Activated CD4-positive, alpha-beta T cell treated with anti-CD3 and anti-CD28 coated beads, Interleukin-2, amount 10 ng/mL, durations not matched to agents 7 days and 5 days (primary cell): ENCODE results near the gene MED13L. TPM values are rescaled to one million over a fixed set of nuclear protein-coding genes. Genes with fewer than 3 reads are reported as not detected.
A peak's percentile ranks its signal among the peaks of the same experiment; 100 is the strongest.
"Not testable (repeated sequence)": the region's sequence is repeated elsewhere in the genome, so short reads cannot be mapped to it uniquely, and the experiment has no call there.

ENCODE experiments used
- CTCF ChIA-PET: fragments of 350-600 bp; sonication (Branson Sonifier 250); formaldehyde crosslinking; loops from one replicate; lab custom pipeline; 2021; ENCODE audit warnings: antibody characterized with exemption; lab: Charles Lee
- POLR2A ChIA-PET: fragments of 350-600 bp; sonication (Branson Sonifier 250); formaldehyde crosslinking; loops from one replicate; lab custom pipeline; 2021; ENCODE audit warnings: antibody characterized with exemption; lab: Charles Lee
- DNase-seq: peaks from one replicate; pipeline ENCODE4 v3.0.0-alpha.2; 2020
- H3K27ac Mint-ChIP-seq: one replicate; pipeline ENCODE4 v1.8.0; 2021; ENCODE audit warnings: mild to moderate bottlenecking, moderate library complexity, mixed read lengths
- H3K27me3 Mint-ChIP-seq: one replicate; pipeline ENCODE4 v1.8.0; 2021; ENCODE audit warnings: mixed read lengths
- H3K36me3 Mint-ChIP-seq: one replicate; pipeline ENCODE4 v1.8.0; 2021; ENCODE audit warnings: low read depth, mixed read lengths
- H3K4me1 Mint-ChIP-seq: one replicate; pipeline ENCODE4 v1.8.0; 2021; ENCODE audit warnings: mixed read lengths
- H3K4me3 Mint-ChIP-seq: one replicate; pipeline ENCODE4 v1.8.0; 2021; ENCODE audit warnings: mild to moderate bottlenecking, moderate library complexity, mixed read lengths
- H3K9me3 Mint-ChIP-seq: one replicate; pipeline ENCODE4 v1.8.0; 2021; ENCODE audit warnings: mixed read lengths
- total RNA-seq, 2 experiments: library from RNA; stranded (reverse); gene quantifications; one replicate each; pipeline ENCODE4 v1.2.3, GENCODE V29; 2021

MED13L gene
- total RNA-seq, 2 experiments from 2014 or later: 97.1 to 99.7 TPM

GRCh38 chr12:116031624-116032023 lies 245.9 kb downstream of the MED13L start:
- H3K27me3 Mint-ChIP-seq, CTCF ChIA-PET, DNase-seq, POLR2A ChIA-PET, H3K4me1 Mint-ChIP-seq, H3K9me3 Mint-ChIP-seq, H3K4me3 Mint-ChIP-seq, H3K27ac Mint-ChIP-seq: not testable (repeated sequence)
- H3K36me3 Mint-ChIP-seq: peaks cover 10% of the 10 kb centered on the region

- no peak overlapping the region for H3K27ac Mint-ChIP-seq
- POLR2A ChIA-PET: no interaction called here
- H3K9me3 Mint-ChIP-seq: peaks cover 10% of the 10 kb centered on the region
- no peak overlapping the region for H3K4me3 Mint-ChIP-seq
- H3K36me3 Mint-ChIP-seq: peaks cover 10% of the 10 kb centered on the region
- CTCF ChIA-PET: no interaction called here
- DNase-seq: no peak
- peaks cover 10% of the 10 kb centered on the region for H3K4me1 Mint-ChIP-seq
- no peaks in the 10 kb centered on the region for H3K27me3 Mint-ChIP-seq
These were observed 248.9 kb downstream of the MED13L start for GRCh38 chr12:116028619-116029018.

- no peaks in the 10 kb centered on the region for H3K27me3 Mint-ChIP-seq
- no peak for DNase-seq
- ChIA-PET POLR2A (no interaction called here), CTCF (no interaction called here)
- no peak overlapping the region for H3K27ac Mint-ChIP-seq
- no peak overlapping the region for H3K4me3 Mint-ChIP-seq
- H3K9me3 Mint-ChIP-seq: peaks cover 7% of the 10 kb centered on the region
- H3K4me1 Mint-ChIP-seq: peaks cover 10% of the 10 kb centered on the region
- H3K36me3 Mint-ChIP-seq: peaks cover 8% of the 10 kb centered on the region
These were observed 250.0 kb downstream of the MED13L start for GRCh38 chr12:116027551-116027821.

GRCh38 chr12:116026768-116027550 lies 250.5 kb downstream of the MED13L start:
- ChIA-PET CTCF (no interaction called here), POLR2A (no interaction called here)
- Mint-ChIP-seq H3K4me3 (no peak overlapping the region), H3K36me3 (peaks cover 8% of the 10 kb centered on the region), H3K27ac (no peak overlapping the region), H3K9me3 (peaks cover 3% of the 10 kb centered on the region), H3K27me3 (no peaks in the 10 kb centered on the region), H3K4me1 (peaks cover 10% of the 10 kb centered on the region)
- DNase-seq: no peak

GRCh38 chr12:116026346-116026745 lies 251.1 kb downstream of the MED13L start:
- Mint-ChIP-seq H3K36me3 (peaks cover 8% of the 10 kb centered on the region), H3K9me3 (peaks cover 3% of the 10 kb centered on the region), H3K4me1 (peaks cover 10% of the 10 kb centered on the region), H3K4me3 (no peak overlapping the region), H3K27me3 (no peaks in the 10 kb centered on the region), H3K27ac (no peak overlapping the region)
- no peak for DNase-seq
- ChIA-PET POLR2A (no interaction called here), CTCF (interaction anchor here (1.0 kb wide), 1 partner anchor 10 kb away, joined by 3 read pairs; no protein-coding TSS in a partner anchor)

GRCh38 chr12:116024769-116025168 lies 252.7 kb downstream of the MED13L start:
- POLR2A ChIA-PET: no interaction called here
- Mint-ChIP-seq H3K9me3 (no peaks in the 10 kb centered on the region), H3K36me3 (peaks cover 3% of the 10 kb centered on the region), H3K27me3 (no peaks in the 10 kb centered on the region), H3K27ac (no peak overlapping the region), H3K4me3 (no peak overlapping the region), H3K4me1 (peaks cover 9% of the 10 kb centered on the region)
- no peak for DNase-seq
- CTCF ChIA-PET: interaction anchor here (0.6 to 0.8 kb wide), 2 partner anchors 31 to 832 kb away, joined by 3 to 4 read pairs; no protein-coding TSS in a partner anchor

GRCh38 chr12:116019415-116019814 lies 258.1 kb downstream of the MED13L start:
- no peaks in the 10 kb centered on the region for H3K9me3 Mint-ChIP-seq
- H3K27ac Mint-ChIP-seq: peak overlapping the region; percentile 43
- no peak overlapping the region for H3K4me3 Mint-ChIP-seq
- ChIA-PET POLR2A (no interaction called here), CTCF (no interaction called here)
- H3K4me1 Mint-ChIP-seq: peaks cover 8% of the 10 kb centered on the region
- peaks cover 37% of the 10 kb centered on the region for H3K36me3 Mint-ChIP-seq
- DNase-seq: no peak
- no peaks in the 10 kb centered on the region for H3K27me3 Mint-ChIP-seq

GRCh38 chr12:116018282-116018681 lies 259.2 kb downstream of the MED13L start:
- Mint-ChIP-seq H3K4me3 (no peak overlapping the region), H3K4me1 (peaks cover 8% of the 10 kb centered on the region), H3K9me3 (no peaks in the 10 kb centered on the region), H3K36me3 (peaks cover 43% of the 10 kb centered on the region), H3K27ac (no peak overlapping the region), H3K27me3 (no peaks in the 10 kb centered on the region)
- no peak for DNase-seq
- POLR2A ChIA-PET: no interaction called here
- CTCF ChIA-PET: no interaction called here

- POLR2A ChIA-PET: no interaction called here
- peak; percentile 11 for DNase-seq
- H3K36me3 Mint-ChIP-seq: peaks cover 55% of the 10 kb centered on the region
- no peak overlapping the region for H3K4me3 Mint-ChIP-seq
- H3K27ac Mint-ChIP-seq: no peak overlapping the region
- peaks cover 8% of the 10 kb centered on the region for H3K4me1 Mint-ChIP-seq
- H3K9me3 Mint-ChIP-seq: no peaks in the 10 kb centered on the region
- no peaks in the 10 kb centered on the region for H3K27me3 Mint-ChIP-seq
- CTCF ChIA-PET: interaction anchor here (0.8 to 1.0 kb wide), 2 partner anchors 23 to 24 kb away, joined by 3 to 4 read pairs; no protein-coding TSS in a partner anchor
These were observed 262.0 kb downstream of the MED13L start for GRCh38 chr12:116015525-116015924.

GRCh38 chr12:116012757-116013156 lies 264.7 kb downstream of the MED13L start:
- no peak for DNase-seq
- Mint-ChIP-seq H3K36me3 (peaks cover 50% of the 10 kb centered on the region), H3K9me3 (no peaks in the 10 kb centered on the region), H3K27me3 (no peaks in the 10 kb centered on the region), H3K4me3 (no peak overlapping the region), H3K4me1 (peaks cover 8% of the 10 kb centered on the region), H3K27ac (peak overlapping the region; percentile 39)
- CTCF ChIA-PET: no interaction called here
- POLR2A ChIA-PET: no interaction called here

GRCh38 chr12:116011217-116011616 lies 266.3 kb downstream of the MED13L start:
- H3K36me3 Mint-ChIP-seq: peaks cover 47% of the 10 kb centered on the region
- H3K4me1 Mint-ChIP-seq: peaks cover 4% of the 10 kb centered on the region
- no peaks in the 10 kb centered on the region for H3K27me3 Mint-ChIP-seq
- CTCF ChIA-PET: no interaction called here
- no peak overlapping the region for H3K4me3 Mint-ChIP-seq
- no peak for DNase-seq
- H3K27ac Mint-ChIP-seq: no peak overlapping the region
- H3K9me3 Mint-ChIP-seq: no peaks in the 10 kb centered on the region
- POLR2A ChIA-PET: no interaction called here

GRCh38 chr12:116010467-116010866 lies 267.0 kb downstream of the MED13L start:
- H3K9me3 Mint-ChIP-seq: no peaks in the 10 kb centered on the region
- no peaks in the 10 kb centered on the region for H3K27me3 Mint-ChIP-seq
- no peak overlapping the region for H3K27ac Mint-ChIP-seq
- DNase-seq: no peak
- H3K36me3 Mint-ChIP-seq: peaks cover 51% of the 10 kb centered on the region
- peaks cover 2% of the 10 kb centered on the region for H3K4me1 Mint-ChIP-seq
- no peak overlapping the region for H3K4me3 Mint-ChIP-seq
- POLR2A ChIA-PET: no interaction called here
- CTCF ChIA-PET: no interaction called here

- Mint-ChIP-seq H3K4me3 (no peak overlapping the region), H3K27ac (peak overlapping the region; percentile 14), H3K9me3 (no peaks in the 10 kb centered on the region), H3K36me3 (peaks cover 50% of the 10 kb centered on the region), H3K27me3 (no peaks in the 10 kb centered on the region), H3K4me1 (no peaks in the 10 kb centered on the region)
- ChIA-PET POLR2A (no interaction called here), CTCF (no interaction called here)
- no peak for DNase-seq
These were observed 267.7 kb downstream of the MED13L start for GRCh38 chr12:116009805-116010204.

- POLR2A ChIA-PET: no interaction called here
- no peak overlapping the region for H3K4me3 Mint-ChIP-seq
- CTCF ChIA-PET: interaction anchor here (0.6 kb wide), 1 partner anchor 405 kb away, joined by 3 read pairs; no protein-coding TSS in a partner anchor
- H3K4me1 Mint-ChIP-seq: no peaks in the 10 kb centered on the region
- no peaks in the 10 kb centered on the region for H3K27me3 Mint-ChIP-seq
- H3K36me3 Mint-ChIP-seq: peaks cover 46% of the 10 kb centered on the region
- H3K27ac Mint-ChIP-seq: no peak overlapping the region
- H3K9me3 Mint-ChIP-seq: no peaks in the 10 kb centered on the region
- DNase-seq: no peak
These were observed 271.4 kb downstream of the MED13L start for GRCh38 chr12:116006141-116006540.
